Inferior parietal cortex (tissue), 1 donor: Measurements from ENCODE around the gene RASA4.
"Not testable (repeated sequence)": the region's sequence is repeated elsewhere in the genome, so short reads cannot be mapped to it uniquely, and the experiment has no call there.

Experiments
- DNase-seq: peaks from one replicate; pipeline ENCODE4 v3.0.0-alpha.2; 2016; ENCODE audit errors: extremely low spot score

The RASA4 gene

GRCh38 chr7:102543596-102543995, 73.0 kb downstream of the RASA4 start, which contains the start of gene UPK3BL2:
Gene UPK3BL2 (minus strand): TSS chr7:102543696. CDS start chr7:102543636, 60 bp downstream.
- not testable (repeated sequence) for DNase-seq

- DNase-seq: not testable (repeated sequence)
Measured at GRCh38 chr7:102542771-102543170, 73.8 kb downstream of the RASA4 start.

- not testable (repeated sequence) for DNase-seq
Measured at GRCh38 chr7:102542083-102542482, 74.5 kb downstream of the RASA4 start.

- not testable (repeated sequence) for DNase-seq
Measured at GRCh38 chr7:102540604-102541003, 76.0 kb downstream of the RASA4 start.

- DNase-seq: not testable (repeated sequence)
Measured at GRCh38 chr7:102535062-102535615, 81.4 kb downstream of the RASA4 start.

GRCh38 chr7:102532127-102532526, 84.4 kb downstream of the RASA4 start:
- not testable (repeated sequence) for DNase-seq

- not testable (repeated sequence) for DNase-seq
Measured at GRCh38 chr7:102531583-102531982, 85.0 kb downstream of the RASA4 start.

- DNase-seq: not testable (repeated sequence)
Measured at GRCh38 chr7:102527822-102528793, 88.4 kb downstream of the RASA4 start.

GRCh38 chr7:102527182-102527581, 89.4 kb downstream of the RASA4 start:
- not testable (repeated sequence) for DNase-seq

- not testable (repeated sequence) for DNase-seq
Measured at GRCh38 chr7:102524803-102525202, 91.8 kb downstream of the RASA4 start.
